GM21515 (cell line): ENCODE measurements around the gene PKHD1.
A peak's percentile ranks its signal among the peaks of the same experiment; 100 is the strongest.

ENCODE experiments used
- ATAC-seq: cut with Tn5 transposase; IDR thresholded peaks from one replicate; pipeline ENCODE4 v1.9.1; 2021; ENCODE audit not compliant: unreplicated experiment

The PKHD1 gene

DNA sequence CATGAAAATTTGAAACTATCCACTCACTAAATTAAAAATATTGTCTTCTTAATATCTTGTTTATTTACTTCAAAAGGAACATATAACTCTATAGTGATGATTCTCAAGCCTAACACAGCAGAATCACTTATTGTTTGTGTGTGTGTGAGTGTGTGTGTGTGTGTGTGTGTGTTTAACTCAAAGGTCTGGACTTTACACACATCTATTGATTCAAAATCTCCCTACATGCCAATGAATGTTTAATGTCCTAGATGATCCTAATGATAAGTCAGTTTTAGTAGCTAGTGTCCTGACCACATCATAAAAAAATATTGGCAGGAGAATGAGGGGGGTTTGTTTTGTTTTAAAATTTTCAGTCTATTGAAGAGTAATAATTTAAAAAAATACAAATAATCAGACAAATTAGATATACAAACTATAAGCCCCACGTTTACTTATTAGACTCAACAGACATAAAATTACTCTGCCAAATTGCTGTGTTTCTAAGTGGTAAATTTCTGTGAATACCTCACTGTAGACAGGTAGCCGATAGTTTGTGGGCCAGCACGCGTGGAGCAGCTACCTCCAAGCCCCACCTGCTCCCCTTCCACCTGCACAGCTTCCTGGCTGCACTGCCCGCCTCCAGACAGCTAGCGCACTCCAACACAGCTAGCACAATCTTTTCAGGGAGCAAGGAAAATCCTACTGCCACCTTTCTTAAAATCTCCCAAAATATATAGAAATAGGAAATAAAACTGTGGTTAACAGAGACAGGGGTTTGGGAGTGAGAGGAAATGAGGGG lies 349.6 kb downstream of the PKHD1 start:
- no peak for ATAC-seq

- no peak for ATAC-seq
Observed at GRCh38 chr6:51725155-51725554, 362.3 kb downstream of the PKHD1 start.

GRCh38 chr6:51720327-51720726 lies 367.1 kb downstream of the PKHD1 start:
- no peak for ATAC-seq

DNA sequence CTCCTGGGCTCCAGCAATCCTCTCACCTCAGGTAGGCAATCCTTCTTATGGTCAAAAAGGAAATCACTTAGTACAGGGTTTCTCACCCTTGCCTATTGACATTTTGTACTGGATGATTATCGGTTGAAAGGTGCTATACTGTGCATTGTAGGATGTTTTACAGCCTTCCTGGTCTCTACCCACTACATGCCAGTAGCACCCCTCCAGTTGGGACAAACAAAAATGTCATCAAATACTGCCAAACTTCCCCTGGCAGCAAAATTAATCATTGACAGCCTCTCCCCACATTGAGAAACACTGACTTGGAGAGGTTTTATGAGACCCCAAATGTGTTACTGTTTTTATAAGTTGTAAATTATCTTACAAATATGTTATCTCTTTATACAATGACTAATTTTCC lies 368.1 kb downstream of the PKHD1 start:
- no peak for ATAC-seq

DNA sequence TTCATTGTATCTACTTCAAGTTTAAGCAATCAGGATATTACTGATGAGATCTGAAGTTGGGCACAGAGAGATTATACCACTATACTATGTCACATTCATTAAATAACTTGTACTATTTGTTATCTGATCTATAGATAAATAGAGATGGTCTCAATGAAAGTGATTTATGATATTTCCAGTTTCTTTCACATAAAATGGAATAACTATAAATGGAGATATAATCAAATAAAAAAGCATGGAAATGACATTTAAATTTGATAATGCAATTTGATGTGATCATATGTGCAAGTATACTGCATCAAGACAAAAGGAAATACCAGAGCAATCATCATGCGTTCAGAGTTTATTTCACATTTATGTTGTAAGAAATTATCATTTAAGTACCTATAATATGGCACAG lies 368.9 kb downstream of the PKHD1 start:
- ATAC-seq: no peak

DNA sequence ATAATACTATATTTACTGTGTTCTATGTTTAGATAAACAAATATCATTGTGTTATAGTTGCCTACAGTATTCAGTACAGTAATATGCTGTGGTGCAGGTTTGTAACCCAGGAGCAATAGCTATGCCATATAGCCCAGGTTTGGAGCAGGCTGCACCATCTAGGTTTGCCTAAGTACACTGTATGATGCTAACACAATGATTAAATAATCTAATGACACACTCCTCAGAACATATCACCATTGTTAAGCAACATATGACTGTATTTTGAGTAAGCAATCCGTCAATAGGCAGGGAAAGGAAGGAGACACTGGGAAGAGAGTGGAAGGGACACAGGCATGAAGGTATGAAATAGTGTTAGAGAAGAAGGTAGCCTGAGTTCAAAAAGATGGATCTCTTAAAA lies 369.9 kb downstream of the PKHD1 start:
- ATAC-seq: no peak

GRCh38 chr6:51711876-51712275 lies 375.5 kb downstream of the PKHD1 start:
- no peak for ATAC-seq

DNA sequence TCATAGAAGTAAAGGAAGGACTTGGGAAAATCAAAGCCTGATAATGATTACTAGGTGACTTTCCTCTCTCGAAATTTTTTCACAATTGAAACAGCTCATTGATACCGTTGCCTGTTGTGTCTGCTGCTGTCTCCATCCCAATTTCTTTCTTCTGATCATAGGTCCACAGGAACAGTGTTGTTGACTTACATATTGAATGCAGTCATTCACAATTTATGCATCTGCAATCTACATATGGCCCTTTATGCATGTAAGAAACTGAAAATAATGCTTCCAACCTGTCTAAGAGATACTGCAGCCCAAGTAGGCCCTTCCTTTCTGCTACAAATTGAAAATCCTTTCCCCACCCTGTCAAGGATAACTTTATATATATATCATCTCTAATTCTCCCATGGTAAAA lies 381.3 kb downstream of the PKHD1 start:
- ATAC-seq: no peak

DNA sequence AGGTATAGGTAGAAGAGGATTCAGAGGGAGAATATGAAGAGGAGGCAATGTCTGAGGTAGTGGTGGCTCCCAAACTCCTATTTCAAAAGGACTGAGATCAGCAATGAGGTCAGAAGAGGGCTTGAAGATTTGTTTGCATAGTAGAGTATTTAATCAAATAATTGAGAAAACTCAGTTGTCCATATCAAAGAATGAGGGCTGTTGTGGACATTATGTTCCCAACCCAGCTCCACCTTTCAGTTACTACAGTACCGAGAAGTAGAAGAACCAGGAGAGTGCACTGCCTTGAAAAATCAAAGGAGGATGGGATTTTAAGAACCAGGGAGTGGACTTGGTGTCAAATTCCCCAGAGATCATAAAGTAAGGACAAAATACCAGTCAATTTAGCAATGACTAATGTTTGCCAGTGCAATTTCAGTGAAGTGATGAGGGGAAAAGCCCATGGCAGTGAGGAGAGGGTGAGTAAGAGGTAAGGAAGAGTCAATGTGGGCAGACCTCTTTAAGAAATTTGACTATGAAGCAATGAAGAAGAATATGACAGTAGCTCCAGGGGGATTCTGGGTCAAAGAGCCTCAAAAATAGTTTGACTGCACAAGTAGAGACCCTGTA lies 382.4 kb downstream of the PKHD1 start:
- no peak for ATAC-seq

DNA sequence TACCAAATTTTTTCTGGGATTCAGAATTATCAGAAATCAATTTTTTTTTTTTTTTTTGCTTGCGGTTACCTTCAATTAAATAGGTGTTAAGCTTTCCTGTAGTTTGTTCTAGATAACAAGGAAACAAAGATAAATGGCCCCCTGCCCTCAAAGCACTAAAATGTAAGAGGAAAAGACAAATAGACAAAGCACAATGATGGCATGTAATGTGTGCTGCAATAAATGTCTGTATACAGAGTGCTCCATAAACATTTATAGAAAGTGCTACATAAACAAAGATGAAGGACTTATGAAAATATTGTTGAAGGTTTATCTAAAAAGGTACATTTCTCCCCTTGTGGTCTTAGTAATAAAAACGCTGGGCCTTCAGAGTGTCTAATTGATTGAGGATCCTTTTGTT lies 384.6 kb downstream of the PKHD1 start:
- ATAC-seq: no peak

GRCh38 chr6:51684603-51685002 lies 402.8 kb downstream of the PKHD1 start:
- ATAC-seq: no peak

GRCh38 chr6:51684038-51684437 lies 403.4 kb downstream of the PKHD1 start:
- ATAC-seq: no peak

GRCh38 chr6:51678905-51679620 lies 408.4 kb downstream of the PKHD1 start:
- peak; percentile 58 for ATAC-seq

GRCh38 chr6:51678274-51678673 lies 409.1 kb downstream of the PKHD1 start:
- no peak for ATAC-seq

GRCh38 chr6:51675922-51676275 lies 411.5 kb downstream of the PKHD1 start:
- ATAC-seq: no peak

GRCh38 chr6:51675020-51675921 lies 412.1 kb downstream of the PKHD1 start:
- ATAC-seq: no peak

DNA sequence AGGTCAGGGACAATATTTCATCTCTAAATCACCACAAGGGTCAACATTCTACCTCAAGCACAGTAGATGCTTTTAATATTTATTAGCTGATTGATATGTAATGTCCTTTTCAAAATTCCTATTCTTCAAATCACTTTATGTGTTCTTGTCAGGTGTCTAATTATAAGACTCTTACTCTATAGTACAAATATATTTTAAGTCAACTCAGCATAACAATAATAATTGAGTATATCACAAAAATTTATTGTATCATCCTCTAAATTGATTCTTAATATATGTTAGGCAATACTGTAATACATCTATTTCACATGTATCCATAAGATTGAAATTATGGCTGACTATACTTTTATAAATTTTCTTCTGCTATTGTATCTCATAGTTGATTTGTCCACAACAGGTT lies 423.9 kb downstream of the PKHD1 start:
- ATAC-seq: no peak

DNA sequence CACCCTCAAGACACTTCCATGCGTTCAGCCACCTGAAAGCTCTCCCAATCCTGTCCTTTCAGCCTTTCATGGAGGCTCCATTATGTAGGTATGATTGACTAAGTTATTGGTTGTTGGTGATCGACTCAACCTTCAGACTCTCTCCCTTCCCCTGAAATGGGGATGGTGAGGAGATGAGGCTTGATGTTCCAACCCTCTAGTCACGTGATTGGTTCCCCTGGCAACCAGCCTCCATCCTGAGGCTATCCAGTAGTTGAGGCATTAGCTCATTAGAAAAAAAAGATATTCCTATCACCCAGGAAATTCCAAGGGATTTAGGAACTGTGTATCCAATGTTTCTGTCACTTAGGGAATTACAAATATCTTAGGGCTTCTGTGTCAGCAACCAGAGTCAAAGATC lies 426.6 kb downstream of the PKHD1 start:
- ATAC-seq: no peak

GRCh38 chr6:51657491-51657890 lies 429.9 kb downstream of the PKHD1 start:
- no peak for ATAC-seq

DNA sequence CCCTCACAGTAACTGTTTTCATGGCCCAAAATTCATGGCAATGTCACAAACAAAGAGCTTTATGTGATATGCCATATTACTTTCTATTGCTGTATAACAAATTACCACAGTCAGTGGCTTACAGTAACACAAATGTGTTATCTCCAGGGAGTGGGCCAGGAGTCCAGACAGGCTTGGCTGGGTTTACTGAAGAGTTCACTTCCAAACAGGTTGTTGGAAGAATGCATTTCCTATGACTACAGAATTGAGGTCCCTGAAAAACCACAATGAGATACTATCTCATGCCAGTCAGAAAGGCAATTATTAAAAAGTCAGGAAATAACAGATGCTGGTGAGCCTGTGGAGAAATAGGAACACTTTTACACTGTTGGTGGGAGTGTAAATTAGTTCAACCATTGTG lies 431.9 kb downstream of the PKHD1 start:
- no peak for ATAC-seq

GRCh38 chr6:51654647-51655046 lies 432.8 kb downstream of the PKHD1 start:
- no peak for ATAC-seq
